A549 (cell line): ENCODE results near the gene UBE2E1. TPM values are rescaled to one million over a fixed set of nuclear protein-coding genes. Genes with fewer than 3 reads are reported as not detected.
A peak's percentile ranks its signal among the peaks of the same experiment; 100 is the strongest.

Source experiments
- ATAC-seq, 2 experiments: fragments of 200-7000 bp in 1 of 2; fragments of >200 bp in 1 of 2; cut with Nextera tagmentation in 1 of 2; cut with Tn5 transposase in 1 of 2; 3 replicates each; pipeline versions ENCODE4 v1.8.0 to v1.9.1; 2018 to 2020; ENCODE audit warnings: mild to moderate bottlenecking in 1 of 2, moderate library complexity in 1 of 2
- CTCF ChIA-PET: fragments of 300-600 bp; sonication (Branson Sonifier 250); formaldehyde crosslinking; extraction: SDS; loops from one replicate; lab custom pipeline; 2021; ENCODE audit warnings: antibody characterized with exemption, inconsistent platforms; lab: Yijun Ruan, JAX
- POLR2A ChIA-PET: fragments of 350-600 bp; formaldehyde crosslinking; extraction: SDS; loops from one replicate; lab custom pipeline; 2021; ENCODE audit warnings: antibody characterized with exemption, inconsistent platforms; lab: Yijun Ruan, JAX
- DNase-seq, 2 experiments: peaks; one replicate each; pipeline versions ENCODE4 v3.0.0 to v3.0.0-alpha.2; 2011 to 2016; ENCODE audit warnings: low read depth in 1 of 2, low spot score in 1 of 2
- FAIRE-seq: peaks from 2 replicates; lab custom pipeline; 2011; peaks lifted over from hg19 to GRCh38; lab: Jason Lieb, UNC
- H3K27ac ChIP-seq, 2 experiments: fragments of >200 bp; sonication (Bioruptor Twin); formaldehyde crosslinking; 3 replicates each; pipeline ENCODE4 v1.5.1; 2016 to 2017
- H3K4me1 ChIP-seq: fragments of >200 bp; sonication (Bioruptor Twin); formaldehyde crosslinking; 3 replicates; pipeline ENCODE4 v1.6.1; 2016
- H3K4me2 ChIP-seq: fragments of >200 bp; sonication (Bioruptor Twin); formaldehyde crosslinking; 3 replicates; pipeline ENCODE4 v1.6.1; 2016
- H3K4me3 ChIP-seq: fragments of >200 bp; sonication (Bioruptor Twin); formaldehyde crosslinking; 3 replicates; pipeline ENCODE4 v1.5.1; 2016
- H3K9me3 ChIP-seq: fragments of >200 bp; sonication (Bioruptor Twin); formaldehyde crosslinking; 3 replicates; pipeline ENCODE4 v1.6.1; 2016
- BHLHE40 ChIP-seq: IDR thresholded peaks from 2 replicates; pipeline ENCODE4 v1.6.1; 2012; ENCODE audit warnings: low read depth, low read length, inconsistent platforms
- CBX2 ChIP-seq: fragments of 200-600 bp; sonication (generic); IDR thresholded peaks from 2 replicates; pipeline ENCODE4 v1.6.1; 2016; ENCODE audit warnings: low read depth, mild to moderate bottlenecking, borderline replicate concordance
- CEBPB ChIP-seq, 2 experiments: fragments of >200 bp in 1 of 2; sonication (Bioruptor Twin) in 1 of 2; formaldehyde crosslinking in 1 of 2; IDR thresholded peaks; 2 replicates each; pipeline ENCODE4 v1.6.1; 2012 to 2016
- CTCF ChIP-seq: fragments of >200 bp; sonication (Bioruptor Twin); formaldehyde crosslinking; IDR thresholded peaks from 3 replicates; pipeline ENCODE4 v1.5.1; 2016
- E2F6 ChIP-seq: IDR thresholded peaks from 2 replicates; pipeline ENCODE4 v1.6.1; 2012; ENCODE audit warnings: low read depth, borderline replicate concordance
- ESRRA ChIP-seq: fragments of 150-350 bp; IDR thresholded peaks from 2 replicates; pipeline ENCODE4 v1.6.1; 2014; ENCODE audit warnings: mild to moderate bottlenecking, low read length, borderline replicate concordance
- FOXS1 ChIP-seq: fragments of 250-450 bp; sonication (Bioruptor Pico); IDR thresholded peaks from 2 replicates; pipeline ENCODE4 v1.5.0; 2020; ENCODE audit warnings: mild to moderate bottlenecking, moderate library complexity
- HES2 ChIP-seq: fragments of >200 bp; sonication (Bioruptor Twin); formaldehyde crosslinking; IDR thresholded peaks from 2 replicates; pipeline ENCODE4 v1.6.1; 2016
- HOXB13 ChIP-seq: fragments of 250-450 bp; sonication (Bioruptor Pico); IDR thresholded peaks from 2 replicates; pipeline ENCODE4 v1.5.0; 2020; ENCODE audit warnings: low read depth, mild to moderate bottlenecking, moderate library complexity
- JUNB ChIP-seq: fragments of >200 bp; sonication (Bioruptor Twin); formaldehyde crosslinking; IDR thresholded peaks from 2 replicates; pipeline ENCODE4 v1.6.1; 2016
- KDM1A ChIP-seq: fragments of 200-600 bp; sonication (generic); IDR thresholded peaks from 2 replicates; pipeline ENCODE4 v1.6.1; 2016; ENCODE audit warnings: low read depth, mild to moderate bottlenecking
- KDM5A ChIP-seq: fragments of 200-600 bp; sonication (generic); IDR thresholded peaks from 2 replicates; pipeline ENCODE4 v1.6.1; 2016; ENCODE audit warnings: antibody characterized with exemption, mild to moderate bottlenecking
- MAZ ChIP-seq: fragments of 150-350 bp; IDR thresholded peaks from 2 replicates; pipeline ENCODE4 v1.6.1; 2014; ENCODE audit warnings: antibody characterized with exemption, low read depth, low read length, borderline replicate concordance
- NFE2L2 ChIP-seq: fragments of 150-350 bp; conservative IDR thresholded peaks from 2 replicates; pipeline ENCODE4 v1.6.1; 2014; ENCODE audit warnings: low read length
- PHF8 ChIP-seq: fragments of 200-600 bp; sonication (generic); IDR thresholded peaks from 2 replicates; pipeline ENCODE4 v1.6.1; 2016; ENCODE audit warnings: low read depth, mild to moderate bottlenecking, antibody characterized with exemption, moderate library complexity, borderline replicate concordance
- POLR2A ChIP-seq: IDR thresholded peaks from 2 replicates; pipeline ENCODE4 v1.6.1; 2012; ENCODE audit warnings: mild to moderate bottlenecking, low read length
- RAD21 ChIP-seq, 2 experiments: fragments of >200 bp in 1 of 2; sonication (Bioruptor Twin) in 1 of 2; formaldehyde crosslinking in 1 of 2; IDR thresholded peaks in 1 of 2; conservative IDR thresholded peaks in 1 of 2; 2 replicates in 1 of 2; 3 replicates in 1 of 2; pipeline ENCODE4 v1.6.1; 2012 to 2018; ENCODE audit warnings: inconsistent platforms in 1 of 2
- RARB ChIP-seq: fragments of 250-450 bp; sonication (Bioruptor Pico); IDR thresholded peaks from 2 replicates; pipeline ENCODE4 v1.8.0; 2021; ENCODE audit warnings: mild to moderate bottlenecking, moderate library complexity
- REST ChIP-seq: fragments of 200-600 bp; sonication (generic); IDR thresholded peaks from 2 replicates; pipeline ENCODE4 v1.6.1; 2016; ENCODE audit warnings: antibody characterized with exemption, mild to moderate bottlenecking, moderate library complexity
- ZFP36 ChIP-seq: fragments of 450-650 bp; IDR thresholded peaks from 2 replicates; pipeline ENCODE4 v1.6.1; 2014; ENCODE audit warnings: borderline replicate concordance; ENCODE audit not compliant: partially characterized antibody
- ZNF302 ChIP-seq: fragments of 250-450 bp; sonication (Bioruptor Pico); IDR thresholded peaks from 2 replicates; pipeline ENCODE4 v1.9.0; 2021; ENCODE audit warnings: inconsistent platforms, mild to moderate bottlenecking, moderate library complexity
- ZSCAN20 ChIP-seq: fragments of 250-450 bp; sonication (Bioruptor Pico); IDR thresholded peaks from 2 replicates; pipeline ENCODE4 v1.8.0; 2022; ENCODE audit warnings: mild to moderate bottlenecking, moderate library complexity
- WGBS: methylation state at CpG from one replicate; pipeline ENCODE4 v1.1.6; 2017; ENCODE audit errors: missing lambda C conversion rate; 5-methylcytosine and 5-hydroxymethylcytosine counted together
- polyA plus RNA-seq, 4 experiments: library from polyadenylated mRNA; depleted of rRNA in 3 of 4; stranded (reverse); fragments of >200 nt; fragmentation: RNase III in 1 of 4; extraction: RNeasy Plus Mini Kit Qiagen cat#74134 plus additional on column Dnase treatment in 1 of 4; gene quantifications; 2 replicates in 3 of 4; 3 replicates in 1 of 4; pipeline ENCODE4 v1.2.3, GENCODE V29; 2011 to 2017

The UBE2E1 gene
- polyA plus RNA-seq, 2 of the 4 experiments (the other 2 are of a cell fraction): 151 to 198 TPM

- DNase-seq (peak in 1 of 2 experiments; percentile 32), ATAC-seq (peak; percentile 5 to 10; a peak in 3 of 6 replicates), FAIRE-seq (no peak)
- ChIA-PET CTCF (interaction anchor here (2.2 kb wide), 1 partner anchor 158 kb away, joined by 5 read pairs; no protein-coding TSS in a partner anchor), POLR2A (interaction anchor here (0.9 to 1.5 kb wide), 2 partner anchors 138 to 163 kb away, joined by 3 read pairs; no protein-coding TSS in a partner anchor)
- 5% methylated on average over 28 of the region's 71 CpGs for WGBS
- peaks cover 40% of the 10 kb centered on the region for H3K4me1 ChIP-seq
- TF ChIP-seq PHF8 (0 out of 2 replicates have a peak, but pooled peaks have one; percentile 8), JUNB (no peak)
- H3K9me3 ChIP-seq: no peaks in the 10 kb centered on the region
- peak overlapping the region; percentile 97 to 98 for H3K27ac ChIP-seq
- H3K4me2 ChIP-seq: peak overlapping the region; percentile 88
- H3K4me3 ChIP-seq: peak overlapping the region; percentile 71
Observed at GRCh38 chr3:23806534-23807423, 1.0 kb downstream of the UBE2E1 start.

- TF ChIP-seq HOXB13 (CRISPR knock-in tag) (no peak), BHLHE40 (no peak), FOXS1 (no peak), CEBPB (IDR thresholded peaks at IDR 0.05) (no peak), ZFP36 (no peak), RAD21 (conservative IDR thresholded peaks at IDR 0.05 in 1 of 2, IDR thresholded peaks at IDR 0.05 in 1 of 2) (no peak), CBX2 (no peak), CTCF (no peak), NFE2L2 (no peak), ESRRA (no peak), E2F6 (no peak), POLR2A (no peak)
- ChIA-PET POLR2A (interaction anchor here (1.5 kb wide), 1 partner anchor 139 kb away, joined by 3 read pairs; no protein-coding TSS in a partner anchor), CTCF (interaction anchor here (1.6 to 2.2 kb wide), 2 partner anchors 59 to 159 kb away, joined by 3 to 5 read pairs; no protein-coding TSS in a partner anchor)
- DNase-seq: no peak
- WGBS: 60% methylated on average over 5 of the region's 5 CpGs
- peak overlapping the region; percentile 97 to 98; a peak in 4 of 6 replicates for H3K27ac ChIP-seq
- no peak for FAIRE-seq
- H3K4me2 ChIP-seq: peak overlapping the region; percentile 88
- peak overlapping the region; percentile 71 for H3K4me3 ChIP-seq
- H3K9me3 ChIP-seq: no peaks in the 10 kb centered on the region
- peaks cover 45% of the 10 kb centered on the region for H3K4me1 ChIP-seq
- peak in 1 of 2 experiments; percentile 5; a peak in 1 of 6 replicates for ATAC-seq
Observed at GRCh38 chr3:23807424-23808015, 1.8 kb downstream of the UBE2E1 start.

- ChIA-PET CTCF (interaction anchor here (1.6 to 2.2 kb wide), 2 partner anchors 58 to 160 kb away, joined by 3 to 5 read pairs; no protein-coding TSS in a partner anchor), POLR2A (no interaction called here)
- Histone ChIP-seq H3K9me3 (no peaks in the 10 kb centered on the region), H3K27ac (no peak overlapping the region), H3K4me3 (no peak overlapping the region), H3K4me2 (peak overlapping the region; percentile 88), H3K4me1 (peaks cover 45% of the 10 kb centered on the region)
- DNase-seq (no peak), FAIRE-seq (no peak), ATAC-seq (no peak)
- WGBS: 76% methylated on average over 5 of the region's 5 CpGs
- TF ChIP-seq REST: no peak
- no peak for TF ChIP-seq CTCF
- no peak for TF ChIP-seq HES2
- no peak for TF ChIP-seq MAZ
- TF ChIP-seq KDM1A: no peak
- TF ChIP-seq KDM5A: no peak
- no peak for TF ChIP-seq ZSCAN20
- no peak for TF ChIP-seq ZNF302 (CRISPR knock-in tag)
- no peak for TF ChIP-seq PHF8
- TF ChIP-seq RARB (CRISPR knock-in tag): no peak
Observed at GRCh38 chr3:23808525-23808924, 2.8 kb downstream of the UBE2E1 start.
